KMS-11 (cell line): Measurements from ENCODE around the gene P3H4.

ENCODE experiments used
- H2AFZ ChIP-seq: fragments of 200-600 bp; sonication (generic); 2 replicates; pipeline ENCODE4 v1.6.1; 2016; ENCODE audit warnings: antibody characterized with exemption, mixed run types, low read depth
- H3K27ac ChIP-seq: fragments of 200-600 bp; sonication (generic); 2 replicates; pipeline ENCODE4 v1.6.1; 2016; ENCODE audit warnings: mild to moderate bottlenecking, mixed run types
- H3K27me3 ChIP-seq: fragments of 200-600 bp; sonication (generic); 2 replicates; pipeline ENCODE4 v1.6.1; 2017; ENCODE audit warnings: mild to moderate bottlenecking, low read depth, mixed run types, moderate library complexity; ENCODE audit not compliant: insufficient read depth
- H3K36me3 ChIP-seq: fragments of 200-600 bp; sonication (generic); 2 replicates; pipeline ENCODE4 v1.6.1; 2017; ENCODE audit warnings: mild to moderate bottlenecking, mixed run types; ENCODE audit not compliant: insufficient read depth
- H3K4me1 ChIP-seq: fragments of 200-600 bp; sonication (generic); 2 replicates; pipeline ENCODE4 v1.6.1; 2016; ENCODE audit warnings: mild to moderate bottlenecking, low read depth, mixed run types; ENCODE audit not compliant: poor library complexity, severe bottlenecking
- H3K4me2 ChIP-seq: fragments of 200-600 bp; sonication (generic); 2 replicates; pipeline ENCODE4 v1.7.0; 2016; ENCODE audit warnings: mild to moderate bottlenecking, mixed run types
- H3K4me3 ChIP-seq: fragments of 200-600 bp; sonication (generic); IDR thresholded peaks from 2 replicates; pipeline ENCODE4 v1.6.1; 2017; ENCODE audit warnings: low read depth, low read length, mixed read lengths; ENCODE audit not compliant: insufficient read depth
- H3K79me2 ChIP-seq: fragments of 200-600 bp; sonication (generic); 2 replicates; pipeline ENCODE4 v1.6.1; 2016; ENCODE audit warnings: low read depth, mixed run types; ENCODE audit not compliant: insufficient read depth
- H3K9ac ChIP-seq: fragments of 200-600 bp; sonication (generic); 2 replicates; pipeline ENCODE4 v1.6.1; 2016; ENCODE audit warnings: mild to moderate bottlenecking, mixed run types
- H4K20me1 ChIP-seq: fragments of 200-600 bp; sonication (generic); 2 replicates; pipeline ENCODE4 v1.6.1; 2016; ENCODE audit warnings: mild to moderate bottlenecking, mixed run types; ENCODE audit not compliant: insufficient read depth
- CTCF ChIP-seq: fragments of 200-600 bp; sonication (generic); conservative IDR thresholded peaks from 2 replicates; pipeline ENCODE4 v1.6.1; 2017; ENCODE audit warnings: low read depth, mild to moderate bottlenecking, antibody characterized with exemption, low read length, moderate library complexity, mixed read lengths

P3H4 gene

GRCh38 chr17:41825175-41825845 is 13.6 kb upstream of the P3H4 start:
- TF ChIP-seq CTCF = no peak
- no peak overlapping the region for H3K4me3 ChIP-seq
- no peak overlapping the region for H3K9ac ChIP-seq
- H3K79me2 ChIP-seq = no peaks in the 10 kb centered on the region
- H3K27ac ChIP-seq = no peak overlapping the region
- no peaks in the 10 kb centered on the region for H3K36me3 ChIP-seq
- H2AFZ ChIP-seq = no peak overlapping the region
- H3K4me2 ChIP-seq = no peak overlapping the region
- H3K4me1 ChIP-seq = no peaks in the 10 kb centered on the region
- H4K20me1 ChIP-seq = no peaks in the 10 kb centered on the region
- no peaks in the 10 kb centered on the region for H3K27me3 ChIP-seq

- no peak overlapping the region for H2AFZ ChIP-seq
- no peak overlapping the region for H3K27ac ChIP-seq
- peaks cover 4% of the 10 kb centered on the region; the same call in 1 of the 2 replicates for H3K27me3 ChIP-seq
- H3K79me2 ChIP-seq = no peaks in the 10 kb centered on the region
- no peak overlapping the region for H3K4me3 ChIP-seq
- H3K36me3 ChIP-seq = no peaks in the 10 kb centered on the region
- no peaks in the 10 kb centered on the region for H3K4me1 ChIP-seq
- H3K4me2 ChIP-seq = no peak overlapping the region
- H4K20me1 ChIP-seq = no peaks in the 10 kb centered on the region
- no peak overlapping the region for H3K9ac ChIP-seq
- TF ChIP-seq CTCF = no peak
Measured at GRCh38 chr17:41824086-41824485, 12.3 kb upstream of the P3H4 start.

GRCh38 chr17:41823580-41823979 is 11.8 kb upstream of the P3H4 start:
- H3K27me3 ChIP-seq = peaks cover 4% of the 10 kb centered on the region; the same call in 1 of the 2 replicates
- H3K4me3 ChIP-seq = no peak overlapping the region
- no peaks in the 10 kb centered on the region for H3K79me2 ChIP-seq
- H3K4me2 ChIP-seq = no peak overlapping the region
- no peak overlapping the region for H3K27ac ChIP-seq
- no peak overlapping the region for H3K9ac ChIP-seq
- H4K20me1 ChIP-seq = no peaks in the 10 kb centered on the region
- H3K36me3 ChIP-seq = no peaks in the 10 kb centered on the region
- no peak overlapping the region for H2AFZ ChIP-seq
- TF ChIP-seq CTCF = no peak
- H3K4me1 ChIP-seq = no peaks in the 10 kb centered on the region

GRCh38 chr17:41823141-41823524 is 11.4 kb upstream of the P3H4 start:
- Histone ChIP-seq H4K20me1 (no peaks in the 10 kb centered on the region), H3K4me3 (no peak overlapping the region), H3K9ac (no peak overlapping the region), H3K4me2 (no peak overlapping the region), H3K79me2 (no peaks in the 10 kb centered on the region), H3K27me3 (peaks cover 4% of the 10 kb centered on the region; the same call in 1 of the 2 replicates), H3K36me3 (no peaks in the 10 kb centered on the region), H2AFZ (no peak overlapping the region), H3K27ac (no peak overlapping the region), H3K4me1 (no peaks in the 10 kb centered on the region)
- TF ChIP-seq CTCF = no peak
